HepG2 (cell line): ENCODE data around the gene MGAT1. TPM values are rescaled to one million over a fixed set of nuclear protein-coding genes. Genes with fewer than 3 reads are reported as not detected.

ENCODE experiments used
- EEA1 ChIP-seq: sonication (generic); formaldehyde crosslinking; IDR thresholded peaks from 2 replicates; pipeline ENCODE4 v1.5.1; 2020; ENCODE audit warnings: mild to moderate bottlenecking, missing genetic modification reagents, borderline replicate concordance
- MLLT10 ChIP-seq: sonication (generic); formaldehyde crosslinking; IDR thresholded peaks from 2 replicates; pipeline ENCODE4 v1.4.0; 2020; ENCODE audit warnings: missing genetic modification reagents
- MYC ChIP-seq: sonication (generic); formaldehyde crosslinking; IDR thresholded peaks from 2 replicates; pipeline ENCODE4 v1.9.0; 2021; ENCODE audit warnings: missing genetic modification reagents, borderline replicate concordance
- NONO ChIP-seq, 2 experiments: fragments of 450-650 bp in 1 of 2; sonication (generic) in 1 of 2; formaldehyde crosslinking in 1 of 2; IDR thresholded peaks in 1 of 2; conservative IDR thresholded peaks in 1 of 2; 2 replicates each; pipeline versions ENCODE4 v1.6.1 to v1.8.0; 2017 to 2022; ENCODE audit warnings: mild to moderate bottlenecking in 1 of 2, missing genetic modification reagents in 1 of 2, moderate library complexity in 1 of 2
- SOX6 ChIP-seq, 2 experiments: fragments of 450-650 bp in 1 of 2; sonication (generic) in 1 of 2; formaldehyde crosslinking in 1 of 2; IDR thresholded peaks; 2 replicates each; pipeline versions ENCODE4 v1.4.0 to v1.6.1; 2017 to 2020; ENCODE audit warnings: antibody characterized with exemption in 1 of 2, mild to moderate bottlenecking in 1 of 2, missing genetic modification reagents in 1 of 2
- ZNF30 ChIP-seq: sonication (generic); formaldehyde crosslinking; IDR thresholded peaks from 2 replicates; pipeline ENCODE4 v1.5.0; 2020; ENCODE audit warnings: mild to moderate bottlenecking, missing genetic modification reagents
- ZNF333 ChIP-seq: sonication (generic); formaldehyde crosslinking; IDR thresholded peaks from 2 replicates; pipeline ENCODE4 v1.4.0; 2020; ENCODE audit warnings: mild to moderate bottlenecking, missing genetic modification reagents, borderline replicate concordance
- ZNF557 ChIP-seq: sonication (generic); formaldehyde crosslinking; IDR thresholded peaks from 2 replicates; pipeline ENCODE4 v1.4.0; 2020; ENCODE audit warnings: missing genetic modification reagents
- ZNF674 ChIP-seq: sonication (generic); formaldehyde crosslinking; IDR thresholded peaks from 2 replicates; pipeline ENCODE4 v1.5.0; 2020; ENCODE audit warnings: low read depth, mild to moderate bottlenecking, missing genetic modification reagents
- ZNF777 ChIP-seq: sonication (generic); formaldehyde crosslinking; IDR thresholded peaks from 2 replicates; pipeline ENCODE4 v1.4.0; 2020; ENCODE audit warnings: missing genetic modification reagents
- polyA plus RNA-seq, 8 experiments: library from polyadenylated mRNA; depleted of rRNA in 3 of 8; stranded (reverse) in 7 of 8; unstranded in 1 of 8; fragments of >200 nt; fragmentation: Illumina TruSeq in 4 of 8; extraction: Trizol in 4 of 8; gene quantifications; 2 replicates each; pipeline versions ENCODE4 v1.2.1 to v1.2.3, GENCODE V29; 2011 to 2016; ENCODE audit warnings: low read depth in 4 of 8, missing spikeins in 1 of 8, mixed read lengths in 1 of 8; ENCODE audit not compliant: insufficient read depth in 1 of 8
- total RNA-seq, 5 experiments: library from RNA; depleted of rRNA; stranded (reverse); fragments of >200 nt; fragmentation: Illumina TruSeq; extraction: Trizol; gene quantifications; 2 replicates each; pipeline ENCODE4 v1.2.3, GENCODE V29; 2016; ENCODE audit warnings: low read depth in 1 of 5
- TF ChIP-seq, protein P1 (sequence below): sonication (generic); formaldehyde crosslinking; IDR thresholded peaks from 2 replicates; pipeline ENCODE4 v1.9.0; 2021; ENCODE audit warnings: mild to moderate bottlenecking, missing genetic modification reagents
- TF ChIP-seq, protein P2 (sequence below): sonication (generic); formaldehyde crosslinking; IDR thresholded peaks from 2 replicates; pipeline ENCODE4 v1.4.0; 2020; ENCODE audit warnings: missing genetic modification reagents
- TF ChIP-seq, protein P3 (sequence below): sonication (generic); formaldehyde crosslinking; IDR thresholded peaks from 2 replicates; pipeline ENCODE4 v1.4.0; 2020; ENCODE audit warnings: mild to moderate bottlenecking, missing genetic modification reagents
- TF ChIP-seq, protein P4 (sequence below): sonication (generic); formaldehyde crosslinking; IDR thresholded peaks from 2 replicates; pipeline ENCODE4 v1.8.0; 2023; ENCODE audit warnings: mild to moderate bottlenecking, missing genetic modification reagents
- TF ChIP-seq, protein P5 (sequence below): sonication (generic); formaldehyde crosslinking; IDR thresholded peaks from 2 replicates; pipeline ENCODE4 v1.5.1; 2020; ENCODE audit warnings: missing genetic modification reagents, mild to moderate bottlenecking, borderline replicate concordance

The MGAT1 gene
- total and polyA plus RNA-seq, 2 of the 13 experiments (the other 11 are each of a cell fraction or from before 2014, with no cell fraction given), result 50.1 to 55.3 TPM

DNA sequence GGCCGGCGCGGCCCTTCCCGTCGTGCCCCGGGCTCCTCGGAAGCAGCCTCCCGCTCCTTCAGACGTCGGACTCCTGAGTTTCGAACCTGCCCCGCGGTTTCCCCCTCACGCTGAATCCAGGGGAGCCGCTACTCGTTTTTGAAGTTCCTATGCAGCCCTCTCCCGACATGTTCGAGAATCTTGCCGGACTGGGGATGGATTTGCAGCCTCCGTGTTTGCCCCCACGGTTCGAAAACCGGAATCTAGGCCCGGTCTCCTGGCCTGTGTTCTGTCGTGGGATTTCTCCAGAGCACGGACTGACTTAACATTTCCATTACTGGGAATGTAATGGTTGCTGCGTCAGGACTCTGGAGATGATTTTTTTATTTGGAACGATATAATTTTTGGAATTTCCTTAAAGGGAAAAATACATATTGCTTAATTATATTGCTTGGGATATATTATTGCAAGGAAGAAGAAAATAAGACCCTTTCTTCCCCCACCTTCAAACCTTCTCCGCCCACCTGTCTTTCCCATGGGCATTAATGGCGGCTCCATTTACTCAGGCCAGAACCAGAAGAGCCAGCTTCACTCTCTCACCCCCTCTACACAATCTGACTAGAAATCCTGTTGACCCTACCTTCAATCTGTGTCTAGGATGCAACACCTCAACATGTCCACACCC lies 8.5 kb upstream of the MGAT1 start (continued):
- TF ChIP-seq, protein P1, sequence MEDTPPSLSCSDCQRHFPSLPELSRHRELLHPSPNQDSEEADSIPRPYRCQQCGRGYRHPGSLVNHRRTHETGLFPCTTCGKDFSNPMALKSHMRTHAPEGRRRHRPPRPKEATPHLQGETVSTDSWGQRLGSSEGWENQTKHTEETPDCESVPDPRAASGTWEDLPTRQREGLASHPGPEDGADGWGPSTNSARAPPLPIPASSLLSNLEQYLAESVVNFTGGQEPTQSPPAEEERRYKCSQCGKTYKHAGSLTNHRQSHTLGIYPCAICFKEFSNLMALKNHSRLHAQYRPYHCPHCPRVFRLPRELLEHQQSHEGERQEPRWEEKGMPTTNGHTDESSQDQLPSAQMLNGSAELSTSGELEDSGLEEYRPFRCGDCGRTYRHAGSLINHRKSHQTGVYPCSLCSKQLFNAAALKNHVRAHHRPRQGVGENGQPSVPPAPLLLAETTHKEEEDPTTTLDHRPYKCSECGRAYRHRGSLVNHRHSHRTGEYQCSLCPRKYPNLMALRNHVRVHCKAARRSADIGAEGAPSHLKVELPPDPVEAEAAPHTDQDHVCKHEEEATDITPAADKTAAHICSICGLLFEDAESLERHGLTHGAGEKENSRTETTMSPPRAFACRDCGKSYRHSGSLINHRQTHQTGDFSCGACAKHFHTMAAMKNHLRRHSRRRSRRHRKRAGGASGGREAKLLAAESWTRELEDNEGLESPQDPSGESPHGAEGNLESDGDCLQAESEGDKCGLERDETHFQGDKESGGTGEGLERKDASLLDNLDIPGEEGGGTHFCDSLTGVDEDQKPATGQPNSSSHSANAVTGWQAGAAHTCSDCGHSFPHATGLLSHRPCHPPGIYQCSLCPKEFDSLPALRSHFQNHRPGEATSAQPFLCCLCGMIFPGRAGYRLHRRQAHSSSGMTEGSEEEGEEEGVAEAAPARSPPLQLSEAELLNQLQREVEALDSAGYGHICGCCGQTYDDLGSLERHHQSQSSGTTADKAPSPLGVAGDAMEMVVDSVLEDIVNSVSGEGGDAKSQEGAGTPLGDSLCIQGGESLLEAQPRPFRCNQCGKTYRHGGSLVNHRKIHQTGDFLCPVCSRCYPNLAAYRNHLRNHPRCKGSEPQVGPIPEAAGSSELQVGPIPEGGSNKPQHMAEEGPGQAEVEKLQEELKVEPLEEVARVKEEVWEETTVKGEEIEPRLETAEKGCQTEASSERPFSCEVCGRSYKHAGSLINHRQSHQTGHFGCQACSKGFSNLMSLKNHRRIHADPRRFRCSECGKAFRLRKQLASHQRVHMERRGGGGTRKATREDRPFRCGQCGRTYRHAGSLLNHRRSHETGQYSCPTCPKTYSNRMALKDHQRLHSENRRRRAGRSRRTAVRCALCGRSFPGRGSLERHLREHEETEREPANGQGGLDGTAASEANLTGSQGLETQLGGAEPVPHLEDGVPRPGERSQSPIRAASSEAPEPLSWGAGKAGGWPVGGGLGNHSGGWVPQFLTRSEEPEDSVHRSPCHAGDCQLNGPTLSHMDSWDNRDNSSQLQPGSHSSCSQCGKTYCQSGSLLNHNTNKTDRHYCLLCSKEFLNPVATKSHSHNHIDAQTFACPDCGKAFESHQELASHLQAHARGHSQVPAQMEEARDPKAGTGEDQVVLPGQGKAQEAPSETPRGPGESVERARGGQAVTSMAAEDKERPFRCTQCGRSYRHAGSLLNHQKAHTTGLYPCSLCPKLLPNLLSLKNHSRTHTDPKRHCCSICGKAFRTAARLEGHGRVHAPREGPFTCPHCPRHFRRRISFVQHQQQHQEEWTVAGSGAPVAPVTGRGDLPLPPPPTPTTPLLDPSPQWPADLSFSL (CRISPR knock-in tag), result no peak
- TF ChIP-seq, protein P2, sequence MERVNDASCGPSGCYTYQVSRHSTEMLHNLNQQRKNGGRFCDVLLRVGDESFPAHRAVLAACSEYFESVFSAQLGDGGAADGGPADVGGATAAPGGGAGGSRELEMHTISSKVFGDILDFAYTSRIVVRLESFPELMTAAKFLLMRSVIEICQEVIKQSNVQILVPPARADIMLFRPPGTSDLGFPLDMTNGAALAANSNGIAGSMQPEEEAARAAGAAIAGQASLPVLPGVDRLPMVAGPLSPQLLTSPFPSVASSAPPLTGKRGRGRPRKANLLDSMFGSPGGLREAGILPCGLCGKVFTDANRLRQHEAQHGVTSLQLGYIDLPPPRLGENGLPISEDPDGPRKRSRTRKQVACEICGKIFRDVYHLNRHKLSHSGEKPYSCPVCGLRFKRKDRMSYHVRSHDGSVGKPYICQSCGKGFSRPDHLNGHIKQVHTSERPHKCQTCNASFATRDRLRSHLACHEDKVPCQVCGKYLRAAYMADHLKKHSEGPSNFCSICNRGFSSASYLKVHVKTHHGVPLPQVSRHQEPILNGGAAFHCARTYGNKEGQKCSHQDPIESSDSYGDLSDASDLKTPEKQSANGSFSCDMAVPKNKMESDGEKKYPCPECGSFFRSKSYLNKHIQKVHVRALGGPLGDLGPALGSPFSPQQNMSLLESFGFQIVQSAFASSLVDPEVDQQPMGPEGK (CRISPR knock-in tag), result no peak
- TF ChIP-seq NONO (IDR thresholded peaks at IDR 0.05), result no peak
- TF ChIP-seq NONO (CRISPR knock-in tag; conservative IDR thresholded peaks at IDR 0.05), result no peak
- TF ChIP-seq ZNF674 (CRISPR knock-in tag), result no peak
- no peak for TF ChIP-seq MLLT10 (CRISPR knock-in tag)
- TF ChIP-seq ZNF557 (CRISPR knock-in tag), result no peak
- TF ChIP-seq, protein P3, sequence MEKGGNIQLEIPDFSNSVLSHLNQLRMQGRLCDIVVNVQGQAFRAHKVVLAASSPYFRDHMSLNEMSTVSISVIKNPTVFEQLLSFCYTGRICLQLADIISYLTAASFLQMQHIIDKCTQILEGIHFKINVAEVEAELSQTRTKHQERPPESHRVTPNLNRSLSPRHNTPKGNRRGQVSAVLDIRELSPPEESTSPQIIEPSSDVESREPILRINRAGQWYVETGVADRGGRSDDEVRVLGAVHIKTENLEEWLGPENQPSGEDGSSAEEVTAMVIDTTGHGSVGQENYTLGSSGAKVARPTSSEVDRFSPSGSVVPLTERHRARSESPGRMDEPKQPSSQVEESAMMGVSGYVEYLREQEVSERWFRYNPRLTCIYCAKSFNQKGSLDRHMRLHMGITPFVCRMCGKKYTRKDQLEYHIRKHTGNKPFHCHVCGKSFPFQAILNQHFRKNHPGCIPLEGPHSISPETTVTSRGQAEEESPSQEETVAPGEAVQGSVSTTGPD, result no peak
- TF ChIP-seq, protein P4, sequence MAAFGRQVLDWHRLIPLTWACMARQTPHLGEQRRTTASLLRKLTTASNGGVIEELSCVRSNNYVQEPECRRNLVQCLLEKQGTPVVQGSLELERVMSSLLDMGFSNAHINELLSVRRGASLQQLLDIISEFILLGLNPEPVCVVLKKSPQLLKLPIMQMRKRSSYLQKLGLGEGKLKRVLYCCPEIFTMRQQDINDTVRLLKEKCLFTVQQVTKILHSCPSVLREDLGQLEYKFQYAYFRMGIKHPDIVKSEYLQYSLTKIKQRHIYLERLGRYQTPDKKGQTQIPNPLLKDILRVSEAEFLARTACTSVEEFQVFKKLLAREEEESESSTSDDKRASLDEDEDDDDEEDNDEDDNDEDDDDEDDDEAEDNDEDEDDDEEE (CRISPR knock-in tag), result peak; percentile 59; the same call in 1 of the 2 replicates
- TF ChIP-seq ZNF30 (CRISPR knock-in tag), result no peak
- no peak for TF ChIP-seq ZNF777 (CRISPR knock-in tag)
- TF ChIP-seq SOX6 (IDR thresholded peaks at IDR 0.05), result no peak
- TF ChIP-seq SOX6 (CRISPR knock-in tag; IDR thresholded peaks at IDR 0.05), result no peak
- TF ChIP-seq, protein P5, sequence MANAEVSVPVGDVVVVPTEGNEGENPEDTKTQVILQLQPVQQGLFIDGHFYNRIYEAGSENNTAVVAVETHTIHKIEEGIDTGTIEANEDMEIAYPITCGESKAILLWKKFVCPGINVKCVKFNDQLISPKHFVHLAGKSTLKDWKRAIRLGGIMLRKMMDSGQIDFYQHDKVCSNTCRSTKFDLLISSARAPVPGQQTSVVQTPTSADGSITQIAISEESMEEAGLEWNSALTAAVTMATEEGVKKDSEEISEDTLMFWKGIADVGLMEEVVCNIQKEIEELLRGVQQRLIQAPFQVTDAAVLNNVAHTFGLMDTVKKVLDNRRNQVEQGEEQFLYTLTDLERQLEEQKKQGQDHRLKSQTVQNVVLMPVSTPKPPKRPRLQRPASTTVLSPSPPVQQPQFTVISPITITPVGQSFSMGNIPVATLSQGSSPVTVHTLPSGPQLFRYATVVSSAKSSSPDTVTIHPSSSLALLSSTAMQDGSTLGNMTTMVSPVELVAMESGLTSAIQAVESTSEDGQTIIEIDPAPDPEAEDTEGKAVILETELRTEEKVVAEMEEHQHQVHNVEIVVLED (CRISPR knock-in tag), result no peak
- TF ChIP-seq ZNF333 (CRISPR knock-in tag), result 0 out of 2 replicates have a peak, but pooled peaks have one; percentile 48
- no peak for TF ChIP-seq MYC (CRISPR knock-in tag)
- peak; percentile 4; the same call in 1 of the 2 replicates for TF ChIP-seq EEA1 (CRISPR knock-in tag)
